H1 (cell line): ENCODE data around the gene RPN2. TPM values are rescaled to one million over a fixed set of nuclear protein-coding genes. Genes with fewer than 3 reads are reported as not detected.

Source experiments
- CTCF ChIA-PET: fragments of 300-600 bp; sonication (Branson Sonifier 250); formaldehyde crosslinking; loops from one replicate; lab custom pipeline; 2021; ENCODE audit not compliant: partially characterized antibody; lab: Charles Lee
- POLR2A ChIA-PET: fragments of 300-600 bp; sonication (Branson Sonifier 250); formaldehyde crosslinking; loops from one replicate; lab custom pipeline; 2021; ENCODE audit warnings: inconsistent platforms; ENCODE audit not compliant: partially characterized antibody; lab: Charles Lee
- DNase-seq, 2 experiments: peaks; one replicate each; pipeline versions ENCODE4 v3.0.0 to v3.0.0-alpha.2; 2010 to 2022; ENCODE audit warnings: low spot score in 2 of 2, low read depth in 1 of 2, mixed read lengths in 1 of 2
- FAIRE-seq: peaks from 2 replicates; lab custom pipeline; 2011; peaks lifted over from hg19 to GRCh38; lab: Jason Lieb, UNC
- H2AFZ ChIP-seq: 2 replicates; pipeline ENCODE4 v1.8.1; 2012; ENCODE audit warnings: low read length, inconsistent platforms
- H2AK5ac ChIP-seq: 2 replicates; pipeline ENCODE4 v1.6.1; 2013; ENCODE audit warnings: low read depth, low read length
- H2BK120ac ChIP-seq: replicated peaks from 2 replicates; pipeline ENCODE3; 2013; ENCODE audit warnings: low read depth, low read length, inconsistent platforms
- H2BK12ac ChIP-seq: 2 replicates; pipeline ENCODE4 v1.6.1; 2013; ENCODE audit warnings: low read depth, low read length
- H2BK15ac ChIP-seq: 2 replicates; pipeline ENCODE4 v1.6.1; 2013; ENCODE audit warnings: low read length
- H2BK20ac ChIP-seq: 2 replicates; pipeline ENCODE4 v1.6.1; 2013; ENCODE audit warnings: low read length
- H2BK5ac ChIP-seq: 2 replicates; pipeline ENCODE4 v1.6.1; 2013; ENCODE audit warnings: low read depth, low read length
- H3K14ac ChIP-seq: 2 replicates; pipeline ENCODE4 v1.6.1; 2013; ENCODE audit warnings: inconsistent platforms; ENCODE audit not compliant: insufficient read length
- H3K18ac ChIP-seq: 2 replicates; pipeline ENCODE4 v1.6.1; 2013; ENCODE audit warnings: low read length; ENCODE audit errors: extremely low read depth
- H3K23ac ChIP-seq: 2 replicates; pipeline ENCODE4 v1.6.1; 2013; ENCODE audit warnings: inconsistent platforms; ENCODE audit not compliant: insufficient read length
- H3K23me2 ChIP-seq: 2 replicates; pipeline ENCODE4 v1.6.1; 2013; ENCODE audit warnings: low read depth, low read length
- H3K27ac ChIP-seq: 2 replicates; pipeline ENCODE4 v1.6.1; 2011; ENCODE audit warnings: low read depth, low read length, inconsistent platforms
- H3K27me3 ChIP-seq, 4 experiments: replicated peaks in 1 of 4; 1 replicate in 1 of 4; 2 replicates in 3 of 4; pipeline versions ENCODE4 v1.6.1 to v1.8.1; 2011 to 2013; ENCODE audit warnings: low read length in 3 of 4, mild to moderate bottlenecking in 3 of 4, inconsistent platforms in 2 of 4, mixed read lengths in 2 of 4, moderate library complexity in 1 of 4; ENCODE audit not compliant: control insufficient read depth in 3 of 4, insufficient read depth in 3 of 4; ENCODE audit errors: extremely low read depth in 1 of 4
- H3K36me3 ChIP-seq, 4 experiments: 2 replicates each; pipeline versions ENCODE4 v1.6.1 to v1.8.1; 2011 to 2013; ENCODE audit warnings: mild to moderate bottlenecking in 4 of 4, low read length in 3 of 4, moderate library complexity in 2 of 4, control low read depth in 1 of 4, inconsistent platforms in 1 of 4; ENCODE audit not compliant: insufficient read depth in 4 of 4, control insufficient read depth in 2 of 4
- H3K4ac ChIP-seq: replicated peaks from 2 replicates; pipeline ENCODE3; 2013; ENCODE audit warnings: low read length, low read depth, mixed read lengths, inconsistent platforms; ENCODE audit not compliant: insufficient read length
- H3K4me1 ChIP-seq, 4 experiments: replicated peaks in 1 of 4; 1 replicate in 1 of 4; 2 replicates in 3 of 4; pipeline versions ENCODE4 v1.6.1 to v1.8.1; 2011 to 2013; ENCODE audit warnings: low read length in 3 of 4, inconsistent platforms in 2 of 4, mixed read lengths in 1 of 4; ENCODE audit not compliant: insufficient read depth in 4 of 4, control insufficient read depth in 3 of 4
- H3K4me2 ChIP-seq, 2 experiments: 2 replicates each; pipeline versions ENCODE4 v1.6.1 to v1.8.1; 2011 to 2013; ENCODE audit warnings: low read depth in 2 of 2, low read length in 2 of 2, control low read depth in 1 of 2, inconsistent platforms in 1 of 2, mild to moderate bottlenecking in 1 of 2; ENCODE audit not compliant: insufficient read depth in 1 of 2
- H3K4me3 ChIP-seq, 4 experiments: fragments of 200-600, 300-600 bp in 1 of 4; sonication (generic), shearing (Covaris generic), sonication (Bioruptor Twin) in 1 of 4; 2 replicates each; pipeline versions ENCODE4 v1.5.1 to v1.8.1; 2011 to 2016; ENCODE audit warnings: low read length in 4 of 4, low read depth in 3 of 4, control low read depth in 2 of 4, inconsistent platforms in 2 of 4, mild to moderate bottlenecking in 2 of 4, mixed read lengths in 1 of 4, moderate library complexity in 1 of 4; ENCODE audit not compliant: insufficient read depth in 2 of 4; ENCODE audit errors: extremely low read depth in 1 of 4
- H3K56ac ChIP-seq: replicated peaks from 2 replicates; pipeline ENCODE3; 2013; ENCODE audit warnings: low read depth, mild to moderate bottlenecking, mixed read lengths, low read length, inconsistent platforms; ENCODE audit not compliant: insufficient read length
- H3K79me1 ChIP-seq: 2 replicates; pipeline ENCODE4 v1.6.1; 2013; ENCODE audit warnings: low read depth, low read length, control low read depth
- H3K79me2 ChIP-seq, 2 experiments: 2 replicates each; pipeline versions ENCODE4 v1.6.1 to v1.8.1; 2012 to 2013; ENCODE audit warnings: low read length in 2 of 2, mild to moderate bottlenecking in 2 of 2, inconsistent platforms in 1 of 2; ENCODE audit not compliant: insufficient read depth in 2 of 2, control insufficient read depth in 1 of 2
- H3K9ac ChIP-seq, 4 experiments: replicated peaks in 1 of 4; 1 replicate in 1 of 4; 2 replicates in 3 of 4; pipeline versions ENCODE4 v1.6.1 to v1.8.1; 2011 to 2013; ENCODE audit warnings: low read depth in 3 of 4, low read length in 3 of 4, control low read depth in 2 of 4, mild to moderate bottlenecking in 2 of 4, moderate library complexity in 2 of 4, inconsistent platforms in 1 of 4; ENCODE audit errors: extremely low read depth in 1 of 4
- H3K9me3 ChIP-seq, 2 experiments: 2 replicates each; pipeline versions ENCODE4 v1.6.1 to v1.8.1; 2012 to 2013; ENCODE audit warnings: mild to moderate bottlenecking in 2 of 2, moderate library complexity in 2 of 2, control low read depth in 1 of 2, inconsistent platforms in 1 of 2, low read depth in 1 of 2, low read length in 1 of 2, mixed read lengths in 1 of 2; ENCODE audit not compliant: insufficient read depth in 2 of 2
- H4K20me1 ChIP-seq, 2 experiments: replicated peaks in 1 of 2; 2 replicates each; pipeline versions ENCODE3 to v1.8.1; 2011 to 2013; ENCODE audit warnings: inconsistent platforms in 2 of 2, low read length in 2 of 2, mild to moderate bottlenecking in 1 of 2; ENCODE audit not compliant: insufficient read depth in 2 of 2, control insufficient read depth in 1 of 2
- H4K5ac ChIP-seq: 2 replicates; pipeline ENCODE4 v1.6.1; 2013; ENCODE audit warnings: low read length, low read depth, mixed read lengths, inconsistent platforms; ENCODE audit not compliant: insufficient read length
- H4K8ac ChIP-seq: 2 replicates; pipeline ENCODE4 v1.8.0; 2013; ENCODE audit warnings: mild to moderate bottlenecking, moderate library complexity, low read length, inconsistent platforms; ENCODE audit not compliant: insufficient read depth; ENCODE audit errors: extremely low read depth
- H4K91ac ChIP-seq: replicated peaks from 2 replicates; pipeline ENCODE3; 2013; ENCODE audit warnings: low read length, mixed read lengths, inconsistent platforms; ENCODE audit not compliant: insufficient read length
- CBX5 ChIP-seq: fragments of 300-800, 300-1000 bp; sonication (generic); IDR thresholded peaks from 2 replicates; pipeline ENCODE4 v1.7.1; 2016; ENCODE audit warnings: antibody characterized with exemption, low read length, low read depth
- CBX8 ChIP-seq: fragments of 300-800, 300-1000 bp; sonication (generic); IDR thresholded peaks from 2 replicates; pipeline ENCODE4 v1.7.1; 2016; ENCODE audit warnings: low read depth, low read length, borderline replicate concordance
- CEBPB ChIP-seq: IDR thresholded peaks from 2 replicates; pipeline ENCODE4 v1.6.1; 2012; ENCODE audit warnings: low read depth, low read length
- CTBP2 ChIP-seq: IDR thresholded peaks from 2 replicates; pipeline ENCODE4 v1.7.0; 2011; ENCODE audit warnings: borderline replicate concordance, mild to moderate bottlenecking, moderate library complexity, mixed read lengths, low read length; ENCODE audit not compliant: insufficient read depth, insufficient read length
- EZH2 ChIP-seq: fragments of 200-600 bp; sonication (generic); IDR thresholded peaks from 2 replicates; pipeline ENCODE4 v1.7.1; 2012; ENCODE audit warnings: low read depth, mild to moderate bottlenecking, moderate library complexity, low read length, inconsistent platforms; ENCODE audit not compliant: severe bottlenecking
- FOSL1 ChIP-seq: IDR thresholded peaks from 2 replicates; pipeline ENCODE4 v1.6.1; 2011; ENCODE audit warnings: mild to moderate bottlenecking, low read depth, low read length, moderate library complexity; ENCODE audit not compliant: insufficient read depth
- RBBP5 ChIP-seq: IDR thresholded peaks from 2 replicates; pipeline ENCODE4 v1.7.1; 2012; ENCODE audit warnings: low read depth, mild to moderate bottlenecking, inconsistent platforms, low read length, moderate library complexity, borderline replicate concordance
- SIRT6 ChIP-seq: IDR thresholded peaks from one replicate; pipeline ENCODE4 v1.7.1; 2012; ENCODE audit warnings: low read length, inconsistent platforms
- SP1 ChIP-seq: IDR thresholded peaks from 2 replicates; pipeline ENCODE4 v1.6.1; 2011; ENCODE audit warnings: low read depth, low read length
- WGBS, 2 experiments: shearing (Covaris generic) in 1 of 2; methylation state at CpG; one replicate each; pipeline versions ENCODE4 v1.1.6 to v1.1.7; 2013 to 2015; ENCODE audit warnings: low lambda C conversion rate in 2 of 2, mixed read lengths in 2 of 2, inconsistent platforms in 1 of 2, low coverage in 1 of 2, missing lambda C conversion rate in 1 of 2; ENCODE audit not compliant: insufficient replicate concordance in 2 of 2, insufficient coverage in 1 of 2, insufficient read length in 1 of 2; ENCODE audit errors: extremely low coverage in 1 of 2, missing lambda C conversion rate in 1 of 2; 5-methylcytosine and 5-hydroxymethylcytosine counted together
- polyA plus RNA-seq, 7 experiments: library from polyadenylated mRNA; depleted of rRNA in 3 of 7; stranded (reverse) in 5 of 7; unstranded in 2 of 7; fragments of >200 nt in 5 of 7; fragments of 200-250 nt in 2 of 7; gene quantifications; 1 replicate in 5 of 7; 2 replicates in 1 of 7; 4 replicates in 1 of 7; pipeline versions ENCODE4 v1.2.1 to v1.2.3, GENCODE V29; 2011 to 2013; ENCODE audit warnings: missing spikeins in 2 of 7, mixed read lengths in 2 of 7
- total RNA-seq: library from RNA; stranded (reverse); fragmentation: NEBNext Ultra II Directional; extraction: Animal tissue kit (Norgen Biotek cat#: 25700); gene quantifications from 2 replicates; pipeline ENCODE4 v1.2.1, GENCODE V29; 2021
- TF ChIP-seq, protein P1 (sequence below): IDR thresholded peaks from 2 replicates; pipeline ENCODE4 v1.6.1; 2012; ENCODE audit warnings: inconsistent platforms

RPN2 gene
- total and polyA plus RNA-seq, 2 of the 8 experiments (the other 6 are each of a cell fraction or from before 2014, with no cell fraction given): 236 to 379 TPM

DNA sequence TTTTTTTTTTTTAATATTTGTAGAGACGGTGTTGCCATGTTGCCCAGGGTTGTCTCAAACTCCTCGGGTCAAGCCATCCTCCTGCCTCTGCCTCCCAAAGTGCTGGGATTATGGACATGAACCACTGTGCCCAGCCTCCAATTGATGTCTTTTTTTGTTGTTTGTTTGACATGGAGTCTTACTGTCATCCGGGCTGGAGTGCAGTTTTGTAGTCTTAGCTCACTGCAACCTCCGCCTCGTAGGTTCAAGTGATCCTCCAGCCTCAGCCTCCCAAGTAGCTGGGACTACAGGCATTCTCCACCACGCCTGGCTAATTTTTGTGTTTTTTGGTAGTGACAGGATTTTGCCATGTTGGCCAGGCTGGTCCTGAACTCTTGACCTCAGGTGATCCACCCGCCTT lies 9.7 kb downstream of the RPN2 start:
- no peak overlapping the region for H4K91ac ChIP-seq
- H3K4me1 ChIP-seq: no peaks in the 10 kb centered on the region
- no peak overlapping the region for H4K5ac ChIP-seq
- H2BK120ac ChIP-seq: no peak overlapping the region
- DNase-seq (no peak), FAIRE-seq (no peak)
- 79% methylated on average over 7 of the region's 7 CpGs; no CpG with 5 or more reads in 1 of the 2 experiments for WGBS, 2 experiments
- H4K20me1 ChIP-seq: peaks cover 14 to 18% of the 10 kb centered on the region in 2 experiments
- H2AK5ac ChIP-seq: no peak overlapping the region
- no peak overlapping the region for H2AFZ ChIP-seq
- H2BK20ac ChIP-seq: no peak overlapping the region
- TF ChIP-seq CBX8 (no peak), EZH2 (no peak), CTBP2 (no peak), SP1 (no peak), CBX5 (no peak), CEBPB (no peak), FOSL1 (no peak), SIRT6 (no peak), RBBP5 (no peak)
- TF ChIP-seq, protein P1, sequence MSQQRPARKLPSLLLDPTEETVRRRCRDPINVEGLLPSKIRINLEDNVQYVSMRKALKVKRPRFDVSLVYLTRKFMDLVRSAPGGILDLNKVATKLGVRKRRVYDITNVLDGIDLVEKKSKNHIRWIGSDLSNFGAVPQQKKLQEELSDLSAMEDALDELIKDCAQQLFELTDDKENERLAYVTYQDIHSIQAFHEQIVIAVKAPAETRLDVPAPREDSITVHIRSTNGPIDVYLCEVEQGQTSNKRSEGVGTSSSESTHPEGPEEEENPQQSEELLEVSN: no peak
- H3K27ac ChIP-seq: no peak overlapping the region
- no peak overlapping the region for H2BK12ac ChIP-seq
- H2BK15ac ChIP-seq: no peak overlapping the region
- H3K56ac ChIP-seq: no peak overlapping the region
- H3K9ac ChIP-seq: no peak overlapping the region
- CTCF ChIA-PET: interaction anchor here (0.6 to 4.2 kb wide), 4 partner anchors 10 to 216 kb away, joined by 3 to 39 read pairs (median 5); partner anchors contain the start of genes MROH8 and RPN2
- H2BK5ac ChIP-seq: no peak overlapping the region
- H3K9me3 ChIP-seq: no peaks in the 10 kb centered on the region
- H3K4ac ChIP-seq: no peak overlapping the region
- POLR2A ChIA-PET: interaction anchor here (0.7 to 5.8 kb wide), 2 partner anchors 11 to 1996 kb away, joined by 3 to 57 read pairs; partner anchors contain the start of genes MROH8 and RPN2
- H3K23ac ChIP-seq: no peak overlapping the region
- H3K27me3 ChIP-seq: no peaks in the 10 kb centered on the region
- peaks cover 10% of the 10 kb centered on the region for H3K79me1 ChIP-seq
- no peak overlapping the region for H3K4me3 ChIP-seq
- no peak overlapping the region for H3K4me2 ChIP-seq
- H3K36me3 ChIP-seq: peaks cover 17 to 60% (median 30%) of the 10 kb centered on the region in 4 experiments; a peak in 7 of 8 replicates
- no peak overlapping the region for H3K18ac ChIP-seq
- H4K8ac ChIP-seq: no peak overlapping the region
- H3K14ac ChIP-seq: no peak overlapping the region
- H3K23me2 ChIP-seq: no peaks in the 10 kb centered on the region
- H3K79me2 ChIP-seq: peaks cover 11 to 87% of the 10 kb centered on the region in 2 experiments
